ENCODE data around the gene EFHD1.

Gene EFHD1

GRCh38 chr2:232646726-232647125 is 13.3 kb downstream of the EFHD1 start:
- Histone ChIP-seq H3K27me3 (ENCODE audit: control insufficient read depth in 2 of 2, insufficient read depth in 2 of 2, low read length in 2 of 2) (no peaks in the 10 kb centered on the region), H3K4me3 (ENCODE audit: low read length in 2 of 2) (no peak overlapping the region), H3K27ac (ENCODE audit: low read depth in 2 of 2, low read length in 2 of 2) (no peak overlapping the region), H3K36me3 (ENCODE audit: control insufficient read depth in 2 of 2, insufficient read depth in 2 of 2, low read length in 2 of 2) (no peaks in the 10 kb centered on the region), H3K9ac (ENCODE audit: low read depth in 1 of 2, low read length in 2 of 2) (no peak overlapping the region), H3K9me3 (ENCODE audit: control insufficient read depth in 2 of 2, low read length in 2 of 2) (no peaks in the 10 kb centered on the region), H3K4me1 (ENCODE audit: control insufficient read depth in 2 of 2, insufficient read depth in 2 of 2, low read length in 2 of 2) (no peaks in the 10 kb centered on the region)

GRCh38 chr2:232647261-232647660 is 13.9 kb downstream of the EFHD1 start:
- no peak overlapping the region for H3K4me3 ChIP-seq (ENCODE audit: low read length in 2 of 2)
- no peak overlapping the region for H3K27ac ChIP-seq (ENCODE audit: low read depth in 2 of 2, low read length in 2 of 2)
- H3K4me1 ChIP-seq (ENCODE audit: control insufficient read depth in 2 of 2, insufficient read depth in 2 of 2, low read length in 2 of 2): no peaks in the 10 kb centered on the region
- no peaks in the 10 kb centered on the region for H3K36me3 ChIP-seq (ENCODE audit: control insufficient read depth in 2 of 2, insufficient read depth in 2 of 2, low read length in 2 of 2)
- H3K9me3 ChIP-seq (ENCODE audit: control insufficient read depth in 2 of 2, low read length in 2 of 2): no peaks in the 10 kb centered on the region
- no peaks in the 10 kb centered on the region for H3K27me3 ChIP-seq (ENCODE audit: control insufficient read depth in 2 of 2, insufficient read depth in 2 of 2, low read length in 2 of 2)
- H3K9ac ChIP-seq (ENCODE audit: low read depth in 1 of 2, low read length in 2 of 2): no peak overlapping the region

GRCh38 chr2:232649033-232649432 is 15.6 kb downstream of the EFHD1 start:
- Histone ChIP-seq H3K36me3 (ENCODE audit: control insufficient read depth in 2 of 2, insufficient read depth in 2 of 2, low read length in 2 of 2) (no peaks in the 10 kb centered on the region), H3K27ac (ENCODE audit: low read depth in 2 of 2, low read length in 2 of 2) (no peak overlapping the region), H3K27me3 (ENCODE audit: control insufficient read depth in 2 of 2, insufficient read depth in 2 of 2, low read length in 2 of 2) (no peaks in the 10 kb centered on the region), H3K4me1 (ENCODE audit: control insufficient read depth in 2 of 2, insufficient read depth in 2 of 2, low read length in 2 of 2) (no peaks in the 10 kb centered on the region), H3K9me3 (ENCODE audit: control insufficient read depth in 2 of 2, low read length in 2 of 2) (no peaks in the 10 kb centered on the region), H3K9ac (ENCODE audit: low read depth in 1 of 2, low read length in 2 of 2) (no peak overlapping the region), H3K4me3 (ENCODE audit: low read length in 2 of 2) (no peak overlapping the region)

GRCh38 chr2:232652505-232652851 is 19.1 kb downstream of the EFHD1 start:
- Histone ChIP-seq H3K27ac (ENCODE audit: low read depth in 2 of 2, low read length in 2 of 2) (no peak overlapping the region), H3K9me3 (ENCODE audit: control insufficient read depth in 2 of 2, low read length in 2 of 2) (no peaks in the 10 kb centered on the region), H3K4me3 (ENCODE audit: low read length in 2 of 2) (no peak overlapping the region), H3K4me1 (ENCODE audit: control insufficient read depth in 2 of 2, insufficient read depth in 2 of 2, low read length in 2 of 2) (no peaks in the 10 kb centered on the region), H3K27me3 (ENCODE audit: control insufficient read depth in 2 of 2, insufficient read depth in 2 of 2, low read length in 2 of 2) (no peaks in the 10 kb centered on the region), H3K36me3 (ENCODE audit: control insufficient read depth in 2 of 2, insufficient read depth in 2 of 2, low read length in 2 of 2) (no peaks in the 10 kb centered on the region), H3K9ac (ENCODE audit: low read depth in 1 of 2, low read length in 2 of 2) (no peak overlapping the region)

- Histone ChIP-seq H3K27me3 (ENCODE audit: control insufficient read depth in 2 of 2, insufficient read depth in 2 of 2, low read length in 2 of 2) (no peaks in the 10 kb centered on the region), H3K27ac (ENCODE audit: low read depth in 2 of 2, low read length in 2 of 2) (no peak overlapping the region), H3K36me3 (ENCODE audit: control insufficient read depth in 2 of 2, insufficient read depth in 2 of 2, low read length in 2 of 2) (no peaks in the 10 kb centered on the region), H3K4me3 (ENCODE audit: low read length in 2 of 2) (no peak overlapping the region), H3K9ac (ENCODE audit: low read depth in 1 of 2, low read length in 2 of 2) (no peak overlapping the region), H3K9me3 (ENCODE audit: control insufficient read depth in 2 of 2, low read length in 2 of 2) (no peaks in the 10 kb centered on the region), H3K4me1 (ENCODE audit: control insufficient read depth in 2 of 2, insufficient read depth in 2 of 2, low read length in 2 of 2) (no peaks in the 10 kb centered on the region)
Measured at GRCh38 chr2:232653441-232653840, 20.0 kb downstream of the EFHD1 start.

- Histone ChIP-seq H3K27me3 (ENCODE audit: control insufficient read depth in 2 of 2, insufficient read depth in 2 of 2, low read length in 2 of 2) (no peaks in the 10 kb centered on the region), H3K4me1 (ENCODE audit: control insufficient read depth in 2 of 2, insufficient read depth in 2 of 2, low read length in 2 of 2) (no peaks in the 10 kb centered on the region), H3K4me3 (ENCODE audit: low read length in 2 of 2) (no peak overlapping the region), H3K27ac (ENCODE audit: low read depth in 2 of 2, low read length in 2 of 2) (no peak overlapping the region), H3K9ac (ENCODE audit: low read depth in 1 of 2, low read length in 2 of 2) (no peak overlapping the region), H3K36me3 (ENCODE audit: control insufficient read depth in 2 of 2, insufficient read depth in 2 of 2, low read length in 2 of 2) (no peaks in the 10 kb centered on the region), H3K9me3 (ENCODE audit: control insufficient read depth in 2 of 2, low read length in 2 of 2) (no peaks in the 10 kb centered on the region)
Measured at GRCh38 chr2:232655392-232655791, 22.0 kb downstream of the EFHD1 start.

- Histone ChIP-seq H3K9ac (ENCODE audit: low read depth in 1 of 2, low read length in 2 of 2) (no peak overlapping the region), H3K27ac (ENCODE audit: low read depth in 2 of 2, low read length in 2 of 2) (no peak overlapping the region), H3K4me1 (ENCODE audit: control insufficient read depth in 2 of 2, insufficient read depth in 2 of 2, low read length in 2 of 2) (no peaks in the 10 kb centered on the region), H3K9me3 (ENCODE audit: control insufficient read depth in 2 of 2, low read length in 2 of 2) (no peaks in the 10 kb centered on the region), H3K36me3 (ENCODE audit: control insufficient read depth in 2 of 2, insufficient read depth in 2 of 2, low read length in 2 of 2) (no peaks in the 10 kb centered on the region), H3K27me3 (ENCODE audit: control insufficient read depth in 2 of 2, insufficient read depth in 2 of 2, low read length in 2 of 2) (no peaks in the 10 kb centered on the region), H3K4me3 (ENCODE audit: low read length in 2 of 2) (no peak overlapping the region)
Measured at GRCh38 chr2:232658217-232658785, 24.9 kb downstream of the EFHD1 start.

GRCh38 chr2:232659359-232659758 is 26.0 kb downstream of the EFHD1 start:
- Histone ChIP-seq H3K27ac (ENCODE audit: low read depth in 2 of 2, low read length in 2 of 2) (no peak overlapping the region), H3K4me1 (ENCODE audit: control insufficient read depth in 2 of 2, insufficient read depth in 2 of 2, low read length in 2 of 2) (no peaks in the 10 kb centered on the region), H3K36me3 (ENCODE audit: control insufficient read depth in 2 of 2, insufficient read depth in 2 of 2, low read length in 2 of 2) (no peaks in the 10 kb centered on the region), H3K27me3 (ENCODE audit: control insufficient read depth in 2 of 2, insufficient read depth in 2 of 2, low read length in 2 of 2) (no peaks in the 10 kb centered on the region), H3K4me3 (ENCODE audit: low read length in 2 of 2) (no peak overlapping the region), H3K9ac (ENCODE audit: low read depth in 1 of 2, low read length in 2 of 2) (no peak overlapping the region), H3K9me3 (ENCODE audit: control insufficient read depth in 2 of 2, low read length in 2 of 2) (no peaks in the 10 kb centered on the region)

- no peak overlapping the region for H3K9ac ChIP-seq (ENCODE audit: low read depth in 1 of 2, low read length in 2 of 2)
- no peaks in the 10 kb centered on the region for H3K4me1 ChIP-seq (ENCODE audit: control insufficient read depth in 2 of 2, insufficient read depth in 2 of 2, low read length in 2 of 2)
- H3K27ac ChIP-seq (ENCODE audit: low read depth in 2 of 2, low read length in 2 of 2): no peak overlapping the region
- no peaks in the 10 kb centered on the region for H3K9me3 ChIP-seq (ENCODE audit: control insufficient read depth in 2 of 2, low read length in 2 of 2)
- no peaks in the 10 kb centered on the region for H3K36me3 ChIP-seq (ENCODE audit: control insufficient read depth in 2 of 2, insufficient read depth in 2 of 2, low read length in 2 of 2)
- H3K27me3 ChIP-seq (ENCODE audit: control insufficient read depth in 2 of 2, insufficient read depth in 2 of 2, low read length in 2 of 2): no peaks in the 10 kb centered on the region
- no peak overlapping the region for H3K4me3 ChIP-seq (ENCODE audit: low read length in 2 of 2)
Measured at GRCh38 chr2:232662486-232663260, 29.3 kb downstream of the EFHD1 start.

- H3K36me3 ChIP-seq (ENCODE audit: control insufficient read depth in 2 of 2, insufficient read depth in 2 of 2, low read length in 2 of 2): no peaks in the 10 kb centered on the region
- no peak overlapping the region for H3K9ac ChIP-seq (ENCODE audit: low read depth in 1 of 2, low read length in 2 of 2)
- H3K27ac ChIP-seq (ENCODE audit: low read depth in 2 of 2, low read length in 2 of 2): no peak overlapping the region
- H3K9me3 ChIP-seq (ENCODE audit: control insufficient read depth in 2 of 2, low read length in 2 of 2): no peaks in the 10 kb centered on the region
- H3K27me3 ChIP-seq (ENCODE audit: control insufficient read depth in 2 of 2, insufficient read depth in 2 of 2, low read length in 2 of 2): no peaks in the 10 kb centered on the region
- H3K4me3 ChIP-seq (ENCODE audit: low read length in 2 of 2): no peak overlapping the region
- no peaks in the 10 kb centered on the region for H3K4me1 ChIP-seq (ENCODE audit: control insufficient read depth in 2 of 2, insufficient read depth in 2 of 2, low read length in 2 of 2)
Measured at GRCh38 chr2:232666051-232666805, 32.8 kb downstream of the EFHD1 start.
